Testis (tissue), 2 donors: ENCODE measurements around the gene ZXDC.

Source experiments
- POLR2A ChIP-seq: fragments of 450-650 bp; IDR thresholded peaks from one replicate; pipeline ENCODE4 v1.6.1; 2017; ENCODE audit warnings: antibody characterized with exemption, mild to moderate bottlenecking, moderate library complexity
- TF ChIP-seq, protein P1 (sequence below), 3 experiments: fragments of 450-650 bp in 2 of 3; fragments of 200-600 bp in 1 of 3; sonication (generic) in 1 of 3; IDR thresholded peaks; one replicate each; pipeline ENCODE4 v1.5.1; 2016 to 2019; ENCODE audit warnings: antibody characterized with exemption in 3 of 3, mild to moderate bottlenecking in 2 of 3, moderate library complexity in 1 of 3

GRCh38 chr3:126435456-126436315 is 40.0 kb downstream of the ZXDC start:
- TF ChIP-seq, protein P1, sequence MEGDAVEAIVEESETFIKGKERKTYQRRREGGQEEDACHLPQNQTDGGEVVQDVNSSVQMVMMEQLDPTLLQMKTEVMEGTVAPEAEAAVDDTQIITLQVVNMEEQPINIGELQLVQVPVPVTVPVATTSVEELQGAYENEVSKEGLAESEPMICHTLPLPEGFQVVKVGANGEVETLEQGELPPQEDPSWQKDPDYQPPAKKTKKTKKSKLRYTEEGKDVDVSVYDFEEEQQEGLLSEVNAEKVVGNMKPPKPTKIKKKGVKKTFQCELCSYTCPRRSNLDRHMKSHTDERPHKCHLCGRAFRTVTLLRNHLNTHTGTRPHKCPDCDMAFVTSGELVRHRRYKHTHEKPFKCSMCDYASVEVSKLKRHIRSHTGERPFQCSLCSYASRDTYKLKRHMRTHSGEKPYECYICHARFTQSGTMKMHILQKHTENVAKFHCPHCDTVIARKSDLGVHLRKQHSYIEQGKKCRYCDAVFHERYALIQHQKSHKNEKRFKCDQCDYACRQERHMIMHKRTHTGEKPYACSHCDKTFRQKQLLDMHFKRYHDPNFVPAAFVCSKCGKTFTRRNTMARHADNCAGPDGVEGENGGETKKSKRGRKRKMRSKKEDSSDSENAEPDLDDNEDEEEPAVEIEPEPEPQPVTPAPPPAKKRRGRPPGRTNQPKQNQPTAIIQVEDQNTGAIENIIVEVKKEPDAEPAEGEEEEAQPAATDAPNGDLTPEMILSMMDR (IDR thresholded peaks at IDR 0.05), result no peak
- no peak for TF ChIP-seq POLR2A
